Testis (tissue), 3 donors: ENCODE results near the gene ARAP1. TPM values are rescaled to one million over a fixed set of nuclear protein-coding genes. Genes with fewer than 3 reads are reported as not detected.
"Not testable (repeated sequence)": the region's sequence is repeated elsewhere in the genome, so short reads cannot be mapped to it uniquely, and the experiment has no call there.

Source experiments
- DNase-seq: peaks from one replicate; pipeline ENCODE4 v3.0.0-alpha.2; 2019
- H3K27ac ChIP-seq, 2 donors: fragments of 200-600 bp; sonication (generic); one replicate each; pipeline ENCODE4 v1.5.1; 2019
- H3K27me3 ChIP-seq: fragments of 200-600 bp; sonication (generic); one replicate; pipeline ENCODE4 v1.5.1; 2019
- H3K36me3 ChIP-seq: fragments of 200-600 bp; sonication (generic); one replicate; pipeline ENCODE4 v1.5.1; 2017; ENCODE audit warnings: low read depth; ENCODE audit errors: missing control alignments
- H3K4me1 ChIP-seq: fragments of 200-600 bp; sonication (generic); one replicate; pipeline ENCODE4 v1.5.1; 2019
- H3K4me3 ChIP-seq, 2 donors: fragments of 200-600 bp; sonication (generic); one replicate each; pipeline ENCODE4 v1.5.1; 2017 to 2019
- H3K9me3 ChIP-seq: fragments of 200-600 bp; sonication (generic); one replicate; pipeline ENCODE4 v1.5.1; 2017
- CTCF ChIP-seq, 3 experiments: fragments of 450-650 bp in 2 of 3; fragments of 200-600 bp in 1 of 3; sonication (generic) in 1 of 3; IDR thresholded peaks; one replicate each; pipeline ENCODE4 v1.5.1; 2016 to 2019; ENCODE audit warnings: antibody characterized with exemption in 3 of 3, mild to moderate bottlenecking in 2 of 3, moderate library complexity in 1 of 3
- POLR2A ChIP-seq: fragments of 450-650 bp; IDR thresholded peaks from one replicate; pipeline ENCODE4 v1.6.1; 2017; ENCODE audit warnings: antibody characterized with exemption, mild to moderate bottlenecking, moderate library complexity
- WGBS, 2 donors: methylation state at CpG; one replicate each; pipeline ENCODE4 v1.1.5; 2018; 5-methylcytosine and 5-hydroxymethylcytosine counted together
- intact Hi-C: fragments of 100-400 bp; cut with DNase I; formaldehyde crosslinking; loops from one replicate; pipeline ENCODE4 v1.15.1; 2023; ENCODE audit warnings: low total_unique reads
- polyA plus RNA-seq: library from polyadenylated mRNA; stranded (reverse); fragments of 350-450 nt; fragmentation: Illumina TruSeq; extraction: RNeasy Lipid Tissue Mini Kit (QIAGEN cat#74804); gene quantifications from one replicate; pipeline ENCODE4 v1.2.3, GENCODE V29; 2014; ENCODE audit warnings: low read depth, low replicate concordance; ENCODE audit not compliant: insufficient read depth
- total RNA-seq, 2 donors: library from RNA; depleted of rRNA; stranded (reverse); fragments of >200 nt; gene quantifications; one replicate each; pipeline ENCODE4 v1.2.3, GENCODE V29; 2016

Gene ARAP1
- total and polyA plus RNA-seq, 3 donors from 2014 or later = 46.9 to 88.3 (median 65.2) TPM

- Histone ChIP-seq H3K4me3 (peak overlapping the region; percentile 66 to 72), H3K4me1 (peaks cover 16% of the 10 kb centered on the region), H3K27me3 (no peaks in the 10 kb centered on the region), H3K9me3 (no peaks in the 10 kb centered on the region), H3K27ac (peak overlapping the region; percentile 78 to 96), H3K36me3 (no peaks in the 10 kb centered on the region)
- DNase-seq = no peak
- intact Hi-C loops = no loop called here
- WGBS, 2 donors = 52 to 60% methylated on average over 2 of the region's 2 CpGs
- TF ChIP-seq CTCF (IDR thresholded peaks at IDR 0.05) (no peak), POLR2A (no peak)
Measured at GRCh38 chr11:72793076-72793424, 40.8 kb upstream of the ARAP1 start.

- H3K27ac ChIP-seq = peak overlapping the region; percentile 78 to 96
- H3K9me3 ChIP-seq = no peaks in the 10 kb centered on the region
- WGBS, 2 donors = 76 to 92% methylated on average over 3 of the region's 3 CpGs
- intact Hi-C loops = no loop called here
- H3K36me3 ChIP-seq = no peaks in the 10 kb centered on the region
- H3K27me3 ChIP-seq = no peaks in the 10 kb centered on the region
- no peak for DNase-seq
- H3K4me3 ChIP-seq = no peak overlapping the region
- TF ChIP-seq POLR2A = no peak
- no peak for TF ChIP-seq CTCF (IDR thresholded peaks at IDR 0.05)
- H3K4me1 ChIP-seq = peaks cover 16% of the 10 kb centered on the region
Measured at GRCh38 chr11:72792437-72793021, 40.3 kb upstream of the ARAP1 start.

- H3K9me3 ChIP-seq, H3K27me3 ChIP-seq, H3K36me3 ChIP-seq, H3K4me3 ChIP-seq, DNase-seq, intact Hi-C loops, H3K27ac ChIP-seq: not testable (repeated sequence)
- 90 to 96% methylated on average over 7 of the region's 7 CpGs for WGBS, 2 donors
- H3K4me1 ChIP-seq = peaks cover 16% of the 10 kb centered on the region
Measured at GRCh38 chr11:72791228-72791627, 39.0 kb upstream of the ARAP1 start.

GRCh38 chr11:72789493-72790131 is 37.4 kb upstream of the ARAP1 start:
- no peak for DNase-seq
- Histone ChIP-seq H3K4me3 (no peak overlapping the region), H3K27ac (no peak overlapping the region), H3K36me3 (no peaks in the 10 kb centered on the region), H3K4me1 (peaks cover 13% of the 10 kb centered on the region), H3K9me3 (no peaks in the 10 kb centered on the region), H3K27me3 (no peaks in the 10 kb centered on the region)
- 56 to 58% methylated on average over 8 to 10 of the region's 10 CpGs for WGBS, 2 donors
- TF ChIP-seq POLR2A = no peak
- no peak for TF ChIP-seq CTCF (IDR thresholded peaks at IDR 0.05)
- intact Hi-C loops = no loop called here

- DNase-seq = no peak
- intact Hi-C loops = no loop called here
- Histone ChIP-seq H3K4me1 (peaks cover 6% of the 10 kb centered on the region), H3K27ac (no peak overlapping the region), H3K4me3 (no peak overlapping the region), H3K36me3 (no peaks in the 10 kb centered on the region), H3K9me3 (no peaks in the 10 kb centered on the region), H3K27me3 (no peaks in the 10 kb centered on the region)
- 93 to 94% methylated on average over 6 to 7 of the region's 7 CpGs for WGBS, 2 donors
- TF ChIP-seq POLR2A (no peak), CTCF (IDR thresholded peaks at IDR 0.05) (no peak)
Measured at GRCh38 chr11:72788241-72788640, 36.0 kb upstream of the ARAP1 start.
